ENCODE measurements around the gene NPAS3. TPM values are rescaled to one million over a fixed set of nuclear protein-coding genes. Genes with fewer than 3 reads are reported as not detected.

NPAS3 gene
- total RNA-seq, 4 donors from 2014 or later: 1.5 to 12.3 (median 3.4) TPM

GRCh38 chr14:33271216-33271615 is 332.5 kb downstream of the NPAS3 start:
- H3K4me3 ChIP-seq: no peak overlapping the region
- DNase-seq (ENCODE audit: low spot score in 2 of 2): no peak
- TF ChIP-seq CTCF (IDR thresholded peaks at IDR 0.05): no peak
- TF ChIP-seq POLR2A (IDR thresholded peaks at IDR 0.05): no peak
- TF ChIP-seq EP300 (IDR thresholded peaks at IDR 0.05): no peak
- WGBS, 2 donors: 91 to 97% methylated on average over 2 of the region's 2 CpGs
- no peaks in the 10 kb centered on the region for H3K36me3 ChIP-seq
- no peaks in the 10 kb centered on the region for H3K9me3 ChIP-seq
- no peaks in the 10 kb centered on the region for H3K27me3 ChIP-seq
- no peaks in the 10 kb centered on the region for H3K4me1 ChIP-seq
- no peak overlapping the region for H3K27ac ChIP-seq

GRCh38 chr14:33271891-33272290 is 333.2 kb downstream of the NPAS3 start:
- no peaks in the 10 kb centered on the region for H3K9me3 ChIP-seq
- no peaks in the 10 kb centered on the region for H3K27me3 ChIP-seq
- H3K27ac ChIP-seq: no peak overlapping the region
- no peak for TF ChIP-seq CTCF (IDR thresholded peaks at IDR 0.05)
- TF ChIP-seq EP300 (IDR thresholded peaks at IDR 0.05): no peak
- TF ChIP-seq POLR2A (IDR thresholded peaks at IDR 0.05): no peak
- H3K4me1 ChIP-seq: no peaks in the 10 kb centered on the region
- DNase-seq (ENCODE audit: low spot score in 2 of 2): no peak
- H3K4me3 ChIP-seq: no peak overlapping the region
- no peaks in the 10 kb centered on the region for H3K36me3 ChIP-seq
- 73 to 74% methylated on average over 2 of the region's 2 CpGs for WGBS, 2 donors

GRCh38 chr14:33273978-33274377 is 335.3 kb downstream of the NPAS3 start:
- DNase-seq (ENCODE audit: low spot score in 2 of 2): no peak
- TF ChIP-seq CTCF (IDR thresholded peaks at IDR 0.05) (no peak), EP300 (IDR thresholded peaks at IDR 0.05) (no peak), POLR2A (IDR thresholded peaks at IDR 0.05) (no peak)
- Histone ChIP-seq H3K9me3 (no peaks in the 10 kb centered on the region), H3K27ac (no peak overlapping the region), H3K27me3 (no peaks in the 10 kb centered on the region), H3K4me1 (no peaks in the 10 kb centered on the region), H3K36me3 (no peaks in the 10 kb centered on the region), H3K4me3 (no peak overlapping the region)
- 89 to 93% methylated on average over 4 of the region's 4 CpGs for WGBS, 2 donors

GRCh38 chr14:33275879-33276278 is 337.2 kb downstream of the NPAS3 start:
- 69 to 72% methylated on average over 4 of the region's 4 CpGs for WGBS, 2 donors
- no peak overlapping the region for H3K27ac ChIP-seq
- no peaks in the 10 kb centered on the region for H3K4me1 ChIP-seq
- H3K4me3 ChIP-seq: no peak overlapping the region
- no peaks in the 10 kb centered on the region for H3K27me3 ChIP-seq
- no peak for DNase-seq (ENCODE audit: low spot score in 2 of 2)
- H3K9me3 ChIP-seq: no peaks in the 10 kb centered on the region
- TF ChIP-seq POLR2A (IDR thresholded peaks at IDR 0.05) (no peak), CTCF (IDR thresholded peaks at IDR 0.05) (no peak), EP300 (IDR thresholded peaks at IDR 0.05) (no peak)
- H3K36me3 ChIP-seq: no peaks in the 10 kb centered on the region

- H3K4me3 ChIP-seq: no peak overlapping the region
- H3K36me3 ChIP-seq: no peaks in the 10 kb centered on the region
- DNase-seq (ENCODE audit: low spot score in 2 of 2): no peak
- no peak overlapping the region for H3K27ac ChIP-seq
- 95 to 99% methylated on average over 3 of the region's 3 CpGs for WGBS, 2 donors
- no peaks in the 10 kb centered on the region for H3K9me3 ChIP-seq
- H3K27me3 ChIP-seq: no peaks in the 10 kb centered on the region
- TF ChIP-seq EP300 (IDR thresholded peaks at IDR 0.05): no peak
- TF ChIP-seq CTCF (IDR thresholded peaks at IDR 0.05): no peak
- TF ChIP-seq POLR2A (IDR thresholded peaks at IDR 0.05): no peak
- H3K4me1 ChIP-seq: peaks cover 0 to 10% (median 0%) of the 10 kb centered on the region in 4 donors
These were observed 341.2 kb downstream of the NPAS3 start for GRCh38 chr14:33279865-33280264.

Measured in tibial nerve (tissue), 4 donors.